ENCODE measurements around the gene ABHD8.

DNA sequence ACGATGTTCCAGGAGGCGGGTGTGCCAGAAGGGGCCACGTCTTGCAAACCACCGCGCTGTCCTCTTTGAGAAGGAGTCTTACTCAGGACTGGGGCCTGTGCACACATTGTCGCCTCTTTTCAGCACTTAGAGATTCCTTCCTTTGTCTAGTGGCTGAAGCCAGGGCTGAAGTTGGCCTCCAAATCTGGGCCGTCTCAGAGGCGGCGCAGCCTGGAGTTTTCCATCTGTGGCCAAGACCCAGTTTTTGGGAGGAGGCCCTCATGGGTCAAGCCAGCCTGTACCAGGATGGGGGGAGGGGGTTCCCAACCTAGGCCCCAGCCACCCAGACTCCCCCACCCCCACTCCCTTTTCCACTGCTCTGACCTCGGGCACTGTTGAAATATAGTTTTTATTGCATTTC lies 19.6 kb upstream of the ABHD8 start:
- TF ChIP-seq, protein P1, sequence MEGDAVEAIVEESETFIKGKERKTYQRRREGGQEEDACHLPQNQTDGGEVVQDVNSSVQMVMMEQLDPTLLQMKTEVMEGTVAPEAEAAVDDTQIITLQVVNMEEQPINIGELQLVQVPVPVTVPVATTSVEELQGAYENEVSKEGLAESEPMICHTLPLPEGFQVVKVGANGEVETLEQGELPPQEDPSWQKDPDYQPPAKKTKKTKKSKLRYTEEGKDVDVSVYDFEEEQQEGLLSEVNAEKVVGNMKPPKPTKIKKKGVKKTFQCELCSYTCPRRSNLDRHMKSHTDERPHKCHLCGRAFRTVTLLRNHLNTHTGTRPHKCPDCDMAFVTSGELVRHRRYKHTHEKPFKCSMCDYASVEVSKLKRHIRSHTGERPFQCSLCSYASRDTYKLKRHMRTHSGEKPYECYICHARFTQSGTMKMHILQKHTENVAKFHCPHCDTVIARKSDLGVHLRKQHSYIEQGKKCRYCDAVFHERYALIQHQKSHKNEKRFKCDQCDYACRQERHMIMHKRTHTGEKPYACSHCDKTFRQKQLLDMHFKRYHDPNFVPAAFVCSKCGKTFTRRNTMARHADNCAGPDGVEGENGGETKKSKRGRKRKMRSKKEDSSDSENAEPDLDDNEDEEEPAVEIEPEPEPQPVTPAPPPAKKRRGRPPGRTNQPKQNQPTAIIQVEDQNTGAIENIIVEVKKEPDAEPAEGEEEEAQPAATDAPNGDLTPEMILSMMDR (IDR thresholded peaks at IDR 0.05) = no peak
- no peak for TF ChIP-seq EZH2phosphoT487 (IDR thresholded peaks at IDR 0.05)
- TF ChIP-seq EZH2 (IDR thresholded peaks at IDR 0.05) = no peak
